Measurements from ENCODE around the gene TMC7. TPM values are rescaled to one million over a fixed set of nuclear protein-coding genes. Genes with fewer than 3 reads are reported as not detected.

TMC7 gene
- total and polyA plus RNA-seq, 9 of the 15 experiments (the other 6 are each of a cell fraction or from before 2014, with no cell fraction given) = 0.08 to 2.0 (median 1.5) TPM

DNA sequence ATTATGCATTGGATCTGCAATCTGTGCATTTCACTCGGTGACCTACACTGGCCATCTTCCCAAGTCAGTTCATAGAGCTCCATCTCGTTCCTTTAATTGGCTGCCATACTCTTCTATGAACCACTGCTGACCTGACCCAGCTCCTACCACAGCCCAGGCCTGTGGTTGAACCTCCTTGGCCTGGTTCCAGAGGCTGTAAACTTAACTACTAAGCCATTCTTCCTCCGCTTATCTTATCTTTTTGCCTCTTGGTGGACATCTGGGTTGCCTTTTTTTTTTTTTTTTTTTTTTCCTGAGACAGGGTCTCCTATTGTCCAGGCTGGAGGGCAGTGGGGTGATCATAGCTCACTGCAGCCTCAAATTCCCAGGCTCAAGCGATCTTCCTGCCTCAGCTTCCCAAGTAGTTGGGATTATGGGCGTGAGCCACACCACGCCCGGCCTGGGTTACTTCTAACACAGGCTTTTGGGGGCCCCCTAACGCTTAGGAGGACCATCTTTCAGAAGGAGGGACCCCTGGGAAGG, 102.0 kb downstream of the TMC7 start (continued):
- TF ChIP-seq MTA1 (IDR thresholded peaks at IDR 0.05; ENCODE audit: borderline replicate concordance) (0 out of 2 replicates have a peak, but pooled peaks have one; percentile 17), STAT5A (IDR thresholded peaks at IDR 0.05; ENCODE audit: borderline replicate concordance, low read length) (0 out of 2 replicates have a peak, but pooled peaks have one; percentile 42), BHLHE40 (IDR thresholded peaks at IDR 0.05; ENCODE audit: low read length) (no peak), ZNF133 (CRISPR knock-in tag; IDR thresholded peaks at IDR 0.05) (no peak), MTA3 (IDR thresholded peaks at IDR 0.05; ENCODE audit: borderline replicate concordance) (no peak), TEAD4 (IDR thresholded peaks at IDR 0.05; ENCODE audit: low read length) (peak; percentile 81), TEAD4 (CRISPR knock-in tag; IDR thresholded peaks at IDR 0.05; ENCODE audit: borderline replicate concordance) (no peak), ZFPM2 (CRISPR knock-in tag; IDR thresholded peaks at IDR 0.05) (no peak), ELF2 (CRISPR knock-in tag; IDR thresholded peaks at IDR 0.05) (no peak), MAZ (CRISPR knock-in tag; conservative IDR thresholded peaks at IDR 0.05 in 1 of 2, IDR thresholded peaks at IDR 0.05 in 1 of 2) (0 out of 4 replicates have a peak, but pooled peaks of 1 of the 2 experiments have one; percentile 16), SMARCE1 (IDR thresholded peaks at IDR 0.05) (peak; percentile 72; the same call in 1 of the 2 replicates), HSF4 (CRISPR knock-in tag; IDR thresholded peaks at IDR 0.05; ENCODE audit: borderline replicate concordance) (no peak), SMARCC2 (IDR thresholded peaks at IDR 0.05; ENCODE audit: low read depth) (peak; percentile 28; the same call in 1 of the 2 replicates), SAFB2 (IDR thresholded peaks at IDR 0.05; ENCODE audit: borderline replicate concordance, low read depth, low read length, severe bottlenecking) (no peak), CBFA2T3 (IDR thresholded peaks at IDR 0.05) (peak; percentile 91)
- TF ChIP-seq, protein P1, sequence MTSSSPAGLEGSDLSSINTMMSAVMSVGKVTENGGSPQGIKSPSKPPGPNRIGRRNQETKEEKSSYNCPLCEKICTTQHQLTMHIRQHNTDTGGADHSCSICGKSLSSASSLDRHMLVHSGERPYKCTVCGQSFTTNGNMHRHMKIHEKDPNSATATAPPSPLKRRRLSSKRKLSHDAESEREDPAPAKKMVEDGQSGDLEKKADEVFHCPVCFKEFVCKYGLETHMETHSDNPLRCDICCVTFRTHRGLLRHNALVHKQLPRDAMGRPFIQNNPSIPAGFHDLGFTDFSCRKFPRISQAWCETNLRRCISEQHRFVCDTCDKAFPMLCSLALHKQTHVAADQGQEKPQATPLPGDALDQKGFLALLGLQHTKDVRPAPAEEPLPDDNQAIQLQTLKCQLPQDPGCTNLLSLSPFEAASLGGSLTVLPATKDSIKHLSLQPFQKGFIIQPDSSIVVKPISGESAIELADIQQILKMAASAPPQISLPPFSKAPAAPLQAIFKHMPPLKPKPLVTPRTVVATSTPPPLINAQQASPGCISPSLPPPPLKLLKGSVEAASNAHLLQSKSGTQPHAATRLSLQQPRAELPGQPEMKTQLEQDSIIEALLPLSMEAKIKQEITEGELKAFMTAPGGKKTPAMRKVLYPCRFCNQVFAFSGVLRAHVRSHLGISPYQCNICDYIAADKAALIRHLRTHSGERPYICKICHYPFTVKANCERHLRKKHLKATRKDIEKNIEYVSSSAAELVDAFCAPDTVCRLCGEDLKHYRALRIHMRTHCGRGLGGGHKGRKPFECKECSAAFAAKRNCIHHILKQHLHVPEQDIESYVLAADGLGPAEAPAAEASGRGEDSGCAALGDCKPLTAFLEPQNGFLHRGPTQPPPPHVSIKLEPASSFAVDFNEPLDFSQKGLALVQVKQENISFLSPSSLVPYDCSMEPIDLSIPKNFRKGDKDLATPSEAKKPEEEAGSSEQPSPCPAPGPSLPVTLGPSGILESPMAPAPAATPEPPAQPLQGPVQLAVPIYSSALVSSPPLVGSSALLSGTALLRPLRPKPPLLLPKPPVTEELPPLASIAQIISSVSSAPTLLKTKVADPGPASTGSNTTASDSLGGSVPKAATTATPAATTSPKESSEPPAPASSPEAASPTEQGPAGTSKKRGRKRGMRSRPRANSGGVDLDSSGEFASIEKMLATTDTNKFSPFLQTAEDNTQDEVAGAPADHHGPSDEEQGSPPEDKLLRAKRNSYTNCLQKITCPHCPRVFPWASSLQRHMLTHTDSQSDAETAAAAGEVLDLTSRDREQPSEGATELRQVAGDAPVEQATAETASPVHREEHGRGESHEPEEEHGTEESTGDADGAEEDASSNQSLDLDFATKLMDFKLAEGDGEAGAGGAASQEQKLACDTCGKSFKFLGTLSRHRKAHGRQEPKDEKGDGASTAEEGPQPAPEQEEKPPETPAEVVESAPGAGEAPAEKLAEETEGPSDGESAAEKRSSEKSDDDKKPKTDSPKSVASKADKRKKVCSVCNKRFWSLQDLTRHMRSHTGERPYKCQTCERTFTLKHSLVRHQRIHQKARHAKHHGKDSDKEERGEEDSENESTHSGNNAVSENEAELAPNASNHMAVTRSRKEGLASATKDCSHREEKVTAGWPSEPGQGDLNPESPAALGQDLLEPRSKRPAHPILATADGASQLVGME (CRISPR knock-in tag; IDR thresholded peaks at IDR 0.05) = no peak
- TF ChIP-seq, protein P2, sequence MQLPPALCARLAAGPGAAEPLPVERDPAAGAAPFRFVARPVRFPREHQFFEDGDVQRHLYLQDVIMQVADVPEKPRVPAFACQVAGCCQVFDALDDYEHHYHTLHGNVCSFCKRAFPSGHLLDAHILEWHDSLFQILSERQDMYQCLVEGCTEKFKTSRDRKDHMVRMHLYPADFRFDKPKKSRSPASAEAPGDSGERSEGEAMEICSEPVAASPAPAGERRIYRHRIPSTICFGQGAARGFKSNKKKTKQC (CRISPR knock-in tag; IDR thresholded peaks at IDR 0.05) = no peak
- TF ChIP-seq, protein P3, sequence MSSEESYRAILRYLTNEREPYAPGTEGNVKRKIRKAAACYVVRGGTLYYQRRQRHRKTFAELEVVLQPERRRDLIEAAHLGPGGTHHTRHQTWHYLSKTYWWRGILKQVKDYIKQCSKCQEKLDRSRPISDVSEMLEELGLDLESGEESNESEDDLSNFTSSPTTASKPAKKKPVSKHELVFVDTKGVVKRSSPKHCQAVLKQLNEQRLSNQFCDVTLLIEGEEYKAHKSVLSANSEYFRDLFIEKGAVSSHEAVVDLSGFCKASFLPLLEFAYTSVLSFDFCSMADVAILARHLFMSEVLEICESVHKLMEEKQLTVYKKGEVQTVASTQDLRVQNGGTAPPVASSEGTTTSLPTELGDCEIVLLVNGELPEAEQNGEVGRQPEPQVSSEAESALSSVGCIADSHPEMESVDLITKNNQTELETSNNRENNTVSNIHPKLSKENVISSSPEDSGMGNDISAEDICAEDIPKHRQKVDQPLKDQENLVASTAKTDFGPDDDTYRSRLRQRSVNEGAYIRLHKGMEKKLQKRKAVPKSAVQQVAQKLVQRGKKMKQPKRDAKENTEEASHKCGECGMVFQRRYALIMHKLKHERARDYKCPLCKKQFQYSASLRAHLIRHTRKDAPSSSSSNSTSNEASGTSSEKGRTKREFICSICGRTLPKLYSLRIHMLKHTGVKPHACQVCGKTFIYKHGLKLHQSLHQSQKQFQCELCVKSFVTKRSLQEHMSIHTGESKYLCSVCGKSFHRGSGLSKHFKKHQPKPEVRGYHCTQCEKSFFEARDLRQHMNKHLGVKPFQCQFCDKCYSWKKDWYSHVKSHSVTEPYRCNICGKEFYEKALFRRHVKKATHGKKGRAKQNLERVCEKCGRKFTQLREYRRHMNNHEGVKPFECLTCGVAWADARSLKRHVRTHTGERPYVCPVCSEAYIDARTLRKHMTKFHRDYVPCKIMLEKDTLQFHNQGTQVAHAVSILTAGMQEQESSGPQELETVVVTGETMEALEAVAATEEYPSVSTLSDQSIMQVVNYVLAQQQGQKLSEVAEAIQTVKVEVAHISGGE (CRISPR knock-in tag; IDR thresholded peaks at IDR 0.05) = no peak; a peak in 1 of 6 replicates

Measured in K562 (cell line).